NCI-H510A treated with DMSO at 0.1 percent for 48 hours (cell line): ENCODE results near the gene SHLD1.

Experiments
- DNase-seq: peaks from one replicate; lab custom pipeline; 2025; lab: John Stamatoyannopoulos, UW

Gene SHLD1

DNA sequence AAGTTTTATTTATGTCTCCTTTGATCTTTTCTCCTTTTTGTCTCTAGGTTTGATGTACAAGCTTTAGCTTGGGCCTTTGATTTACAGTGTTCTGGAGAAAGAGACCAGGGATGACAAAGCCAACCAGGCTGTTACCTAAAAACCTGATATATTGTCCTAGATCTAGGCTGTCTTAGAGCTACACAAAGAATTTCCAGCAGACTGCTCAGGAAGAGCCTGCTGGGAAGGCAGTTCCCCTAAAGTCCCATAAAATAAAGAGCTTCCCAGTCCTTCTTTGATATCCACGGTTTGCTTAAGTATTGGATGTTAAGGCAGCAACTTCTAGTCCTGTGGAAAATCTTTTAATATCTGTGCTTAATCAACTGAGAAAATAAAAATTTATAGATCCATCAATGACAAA lies 70.5 kb downstream of the SHLD1 start:
- DNase-seq = no peak

DNA sequence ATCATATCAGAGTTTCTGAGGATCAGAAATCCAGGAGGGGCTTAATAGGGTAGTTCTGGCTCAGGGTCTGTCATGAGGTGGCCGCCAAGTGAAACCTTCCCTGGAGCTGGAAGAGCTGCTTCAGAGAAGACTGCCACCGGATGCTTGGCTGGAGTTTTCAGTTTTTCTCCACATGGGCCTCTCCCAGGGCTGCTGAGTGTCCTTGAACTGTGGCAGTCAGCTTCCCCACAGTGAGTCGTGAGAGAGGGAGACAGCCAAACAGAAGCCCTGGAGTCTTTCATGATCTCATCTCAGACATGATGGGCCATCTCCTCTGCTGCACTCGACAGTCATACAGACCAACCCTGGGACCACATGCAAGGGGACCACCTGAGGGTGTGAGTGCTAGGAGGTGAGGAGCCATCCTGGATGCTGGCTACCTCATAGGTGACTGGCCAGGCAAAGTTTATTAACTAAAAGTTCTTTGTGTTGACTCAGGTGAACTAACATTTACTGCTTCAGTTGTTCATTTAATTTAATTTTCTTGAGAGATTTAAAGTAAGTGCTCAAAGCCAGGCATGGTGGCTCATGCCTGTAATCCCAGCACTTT lies 71.5 kb downstream of the SHLD1 start:
- DNase-seq = no peak

DNA sequence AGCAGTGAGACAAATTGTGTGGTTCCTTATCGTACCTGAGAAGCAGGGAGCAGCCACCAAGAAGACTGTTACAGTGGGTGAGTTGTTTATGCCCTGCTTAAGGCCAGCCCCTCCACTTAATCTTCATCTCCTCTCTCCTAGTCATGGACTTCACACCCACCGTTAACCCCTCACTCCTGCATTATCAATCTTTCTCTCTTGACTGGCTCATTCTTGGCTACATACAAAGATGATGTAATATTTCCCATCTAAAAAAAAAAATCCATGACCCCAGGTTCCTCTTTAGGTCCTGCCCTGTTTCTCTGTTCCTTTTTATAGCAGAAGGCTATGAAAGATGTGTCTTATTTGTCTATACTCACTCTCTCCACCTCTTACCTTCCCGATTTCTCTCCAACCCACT lies 72.4 kb downstream of the SHLD1 start:
- no peak for DNase-seq

DNA sequence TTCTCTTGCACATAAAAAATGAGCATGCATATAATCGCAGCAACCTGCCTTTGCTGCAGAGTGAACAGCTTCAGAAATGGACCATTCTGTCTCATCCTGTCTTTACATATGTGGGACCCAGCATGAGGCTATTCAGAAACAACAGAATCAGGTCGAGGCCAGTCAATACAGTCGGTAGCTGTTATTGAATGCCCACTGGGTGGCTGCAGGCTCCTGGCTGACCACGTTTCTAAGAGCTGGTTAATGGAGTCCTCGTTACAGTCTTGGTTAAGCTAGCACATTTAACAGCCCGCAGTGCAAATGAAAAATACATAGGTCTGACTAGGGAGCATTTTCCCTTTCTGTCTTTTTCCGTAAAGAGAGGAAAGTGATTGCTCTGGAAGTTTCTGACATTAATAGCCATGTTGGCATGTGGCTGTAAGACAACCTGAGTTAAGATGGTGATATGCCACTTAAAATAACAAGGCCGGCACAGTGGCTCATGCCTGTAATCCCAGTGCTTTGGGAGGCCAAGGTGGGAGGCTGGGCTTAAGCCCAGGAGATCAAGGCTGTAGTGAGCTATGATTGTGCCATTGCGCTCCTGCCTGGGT lies 75.0 kb downstream of the SHLD1 start:
- DNase-seq = no peak

DNA sequence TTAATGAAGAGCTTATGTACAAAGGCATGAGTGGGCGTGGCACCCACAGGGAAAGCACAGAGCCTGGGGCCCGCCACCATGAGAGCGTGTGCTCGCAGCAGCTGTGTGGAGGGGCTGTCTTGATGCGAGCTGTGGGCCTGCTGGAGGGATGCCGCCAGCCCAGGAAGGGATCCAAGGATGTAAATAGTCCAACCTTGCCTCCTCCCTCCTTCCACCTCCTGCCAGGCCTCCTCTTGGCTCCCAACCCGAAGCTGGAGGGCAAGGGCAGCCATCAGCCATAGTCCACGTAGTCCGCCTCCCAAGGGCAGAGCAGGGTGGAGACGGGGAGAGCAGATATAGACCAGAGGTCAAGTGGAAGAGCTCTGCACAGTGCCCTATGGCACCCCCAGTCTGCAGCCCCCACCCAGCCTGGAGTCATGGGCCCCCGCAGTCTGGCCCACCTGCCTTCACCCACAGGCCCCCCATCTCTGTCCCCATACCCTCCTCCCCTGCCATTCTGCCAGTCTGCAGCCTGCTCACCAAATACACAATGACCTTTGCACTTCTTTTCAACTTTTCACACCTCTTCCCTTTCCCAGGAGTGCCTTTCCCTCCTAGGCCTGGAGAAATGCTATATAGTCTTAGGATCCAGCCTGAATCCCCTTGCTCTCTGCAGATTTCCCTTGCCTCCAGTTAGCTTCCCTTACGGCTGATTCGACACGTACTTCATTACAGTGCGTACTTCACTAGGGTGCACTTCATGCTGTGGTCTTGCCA lies 77.1 kb downstream of the SHLD1 start:
- DNase-seq = no peak

DNA sequence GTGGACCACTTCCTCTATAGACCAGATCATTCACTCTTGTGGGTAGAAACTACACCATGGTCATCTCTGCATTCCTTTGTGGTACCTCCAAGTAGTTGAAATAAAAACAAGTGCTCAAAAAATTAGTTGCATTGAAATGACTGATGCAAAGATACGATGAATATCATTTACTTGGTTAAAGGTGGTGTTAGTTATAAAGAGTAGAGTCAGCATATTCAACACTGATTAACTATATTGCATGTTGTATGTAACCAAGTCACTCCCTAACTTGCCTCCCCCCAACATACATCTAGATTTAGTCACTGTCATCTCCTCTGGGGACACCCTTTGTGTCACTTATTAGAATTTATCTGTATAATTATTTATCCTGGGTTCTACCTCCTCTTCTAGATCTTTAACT lies 77.7 kb downstream of the SHLD1 start:
- DNase-seq = no peak

DNA sequence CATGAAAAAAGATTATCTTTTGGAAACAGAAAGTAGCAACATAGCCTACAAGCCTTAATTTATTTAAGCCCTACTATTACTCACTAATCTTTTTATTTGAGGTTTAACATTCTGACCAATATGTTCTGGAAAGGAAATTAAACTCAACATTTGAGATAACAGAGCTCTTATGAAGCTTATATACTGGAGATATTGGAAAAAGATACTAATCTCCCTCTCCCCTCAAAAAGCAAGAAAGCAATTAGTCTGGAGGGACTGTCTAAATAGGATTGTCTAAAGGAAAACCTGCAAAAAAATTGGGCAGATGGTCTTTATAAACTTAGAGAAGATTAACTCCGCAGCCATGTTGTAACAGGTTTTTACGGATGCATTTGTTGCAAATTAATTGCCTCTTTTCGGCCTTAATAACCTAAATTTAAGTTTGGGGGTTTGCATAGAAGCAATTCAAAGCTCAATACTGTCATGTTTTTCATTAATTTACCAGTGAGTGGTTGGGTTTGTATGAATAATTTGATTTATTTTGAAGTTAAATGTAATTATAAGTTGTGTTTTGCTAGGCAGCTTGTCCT lies 79.1 kb downstream of the SHLD1 start:
- DNase-seq = no peak

DNA sequence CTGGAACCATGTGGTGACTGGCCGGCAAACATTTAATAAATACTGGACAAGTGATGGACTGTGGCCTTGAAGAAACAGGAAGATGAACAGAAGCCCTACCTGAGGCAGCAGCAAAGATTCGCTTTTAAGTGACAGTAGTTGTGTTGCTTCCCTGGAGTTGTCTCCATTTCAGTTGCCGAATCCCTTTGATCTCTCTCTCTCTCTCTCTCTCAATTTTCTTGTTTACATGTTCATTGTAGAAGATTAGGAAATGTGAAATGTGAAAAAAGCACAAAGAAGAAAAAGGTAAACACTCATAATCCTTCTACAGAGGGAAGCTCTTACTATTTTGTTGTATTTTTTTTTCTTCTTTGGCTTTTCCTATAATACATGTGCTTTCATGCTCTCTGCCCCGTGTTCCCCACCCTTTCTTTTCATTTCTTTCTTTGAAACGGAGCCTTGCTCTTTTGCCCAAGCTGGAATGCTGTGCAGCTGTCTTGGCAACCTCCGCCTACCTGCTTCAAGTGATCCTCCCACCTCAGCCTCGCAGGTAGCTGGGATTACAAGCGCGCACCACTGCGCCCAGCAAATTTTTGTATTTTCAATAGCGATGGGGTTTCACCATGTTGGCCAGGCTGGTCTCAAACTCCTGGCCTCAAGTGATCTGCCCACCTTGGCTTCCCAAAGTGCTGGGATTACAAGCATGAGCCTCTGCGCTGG lies 81.5 kb downstream of the SHLD1 start:
- DNase-seq = no peak

DNA sequence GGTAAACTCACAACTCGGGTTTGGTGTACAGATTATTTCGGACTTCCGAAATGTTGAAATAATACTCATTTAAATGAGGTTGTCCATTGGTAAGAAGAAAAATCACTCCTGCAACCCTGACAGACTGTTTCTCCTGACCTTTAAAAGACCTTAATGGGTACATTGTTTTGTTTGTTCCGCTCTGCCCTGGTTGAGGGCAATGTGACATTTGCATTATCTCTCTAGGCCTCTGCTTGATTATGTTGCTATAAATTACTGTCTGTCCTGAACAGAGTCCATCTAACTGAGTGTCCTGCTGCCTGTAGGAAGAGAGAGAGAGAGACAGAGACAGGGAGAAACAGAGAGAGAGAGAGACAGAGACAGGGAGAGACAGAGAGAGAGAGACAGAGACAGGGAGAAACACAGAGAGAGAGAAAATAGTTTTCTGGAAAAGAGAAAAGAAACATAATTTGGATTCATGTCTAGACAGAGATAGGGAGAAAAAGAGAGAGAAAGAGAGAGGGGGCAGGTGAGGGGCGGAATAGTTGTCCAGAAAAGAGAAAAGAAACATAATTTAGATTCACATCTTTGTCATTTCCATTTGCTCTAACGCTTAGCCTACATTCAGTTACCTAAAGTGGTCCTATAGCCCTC lies 83.2 kb downstream of the SHLD1 start:
- DNase-seq = no peak

DNA sequence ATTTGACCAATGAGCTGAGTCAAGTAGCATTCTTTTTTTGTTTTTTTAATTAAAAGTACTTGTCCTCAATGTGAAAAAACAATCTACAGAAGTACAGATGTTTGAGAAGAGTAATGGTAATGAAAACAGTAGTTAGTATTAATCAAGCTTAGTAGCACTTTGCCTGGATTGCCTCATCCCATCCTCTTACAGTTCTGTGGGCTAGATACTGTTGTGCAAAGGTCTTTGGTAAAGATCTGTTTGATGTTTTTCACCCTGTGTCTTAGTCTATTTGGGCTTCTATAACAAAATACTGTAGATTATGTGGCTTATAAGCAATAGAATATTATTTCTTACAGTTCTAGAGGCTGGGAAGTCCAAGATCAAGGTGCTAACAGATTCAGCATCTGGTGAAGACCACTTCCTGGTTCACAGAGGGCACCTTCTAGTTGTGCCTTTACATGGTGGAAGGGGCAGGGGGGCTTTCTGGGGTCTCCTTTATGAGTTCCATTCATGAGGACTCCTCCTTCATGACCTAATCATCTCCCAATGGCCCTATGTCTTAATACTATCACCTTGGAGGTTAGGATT lies 84.3 kb downstream of the SHLD1 start:
- DNase-seq = no peak

DNA sequence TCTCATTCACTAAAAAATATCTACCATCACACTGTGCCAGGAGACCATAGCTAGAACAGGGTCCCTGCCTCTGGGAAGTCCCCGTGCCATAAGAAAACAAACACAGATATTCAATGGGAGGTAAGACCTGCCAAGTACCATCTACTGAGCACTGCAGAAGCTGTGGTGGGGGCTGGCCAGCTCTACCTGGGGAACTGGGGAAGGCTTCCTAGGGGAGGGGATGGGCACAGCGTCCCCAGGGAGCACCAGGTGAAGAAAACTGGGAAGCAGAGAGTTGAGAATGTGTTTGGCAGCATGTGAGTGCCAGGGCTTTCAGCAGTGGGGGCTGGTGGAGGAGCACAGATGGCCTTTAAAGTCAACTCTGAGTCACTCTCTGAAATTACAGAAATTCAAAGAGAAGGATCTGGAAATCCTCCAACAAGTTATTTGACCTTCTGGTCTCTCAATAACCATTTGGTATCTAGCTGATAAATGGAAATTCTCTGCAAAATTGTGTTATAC lies 85.2 kb downstream of the SHLD1 start:
- DNase-seq = no peak

DNA sequence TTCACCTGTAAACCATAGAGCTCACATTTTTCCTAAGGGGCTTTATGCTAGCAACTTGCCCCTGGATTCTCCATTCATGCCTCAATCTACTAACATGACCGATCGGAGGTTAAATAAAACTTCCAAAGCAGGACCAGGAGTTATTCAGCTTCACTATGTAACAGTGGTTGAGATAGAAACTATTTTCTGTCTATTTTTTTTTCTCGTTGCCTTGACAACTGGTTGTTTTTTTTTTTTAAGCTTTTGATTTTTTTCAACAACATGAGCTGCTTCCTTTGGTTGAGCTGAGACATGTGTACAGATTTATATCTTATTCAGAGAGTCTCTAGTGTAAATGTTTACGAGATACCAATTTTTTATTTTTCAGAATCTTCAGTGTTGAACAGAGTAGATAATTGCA lies 85.7 kb downstream of the SHLD1 start:
- no peak for DNase-seq

DNA sequence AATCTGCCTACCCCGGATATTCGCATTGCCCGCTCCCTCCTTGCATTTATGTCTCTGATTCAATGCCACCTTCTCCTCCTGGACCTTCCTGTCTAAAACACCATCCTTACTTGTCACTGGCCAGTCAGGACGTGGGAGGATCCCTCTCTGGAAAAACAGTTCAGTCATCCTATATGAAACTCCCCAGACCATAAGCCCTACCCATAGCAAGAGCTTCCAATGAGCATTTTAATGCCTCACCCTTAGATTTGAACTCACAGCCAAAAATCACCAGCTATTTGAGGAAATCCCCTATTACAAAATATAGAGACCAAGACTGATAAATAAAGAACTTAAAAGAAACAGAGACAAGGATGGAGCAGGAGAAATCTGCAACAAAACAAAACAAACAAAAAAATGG lies 86.4 kb downstream of the SHLD1 start:
- no peak for DNase-seq

DNA sequence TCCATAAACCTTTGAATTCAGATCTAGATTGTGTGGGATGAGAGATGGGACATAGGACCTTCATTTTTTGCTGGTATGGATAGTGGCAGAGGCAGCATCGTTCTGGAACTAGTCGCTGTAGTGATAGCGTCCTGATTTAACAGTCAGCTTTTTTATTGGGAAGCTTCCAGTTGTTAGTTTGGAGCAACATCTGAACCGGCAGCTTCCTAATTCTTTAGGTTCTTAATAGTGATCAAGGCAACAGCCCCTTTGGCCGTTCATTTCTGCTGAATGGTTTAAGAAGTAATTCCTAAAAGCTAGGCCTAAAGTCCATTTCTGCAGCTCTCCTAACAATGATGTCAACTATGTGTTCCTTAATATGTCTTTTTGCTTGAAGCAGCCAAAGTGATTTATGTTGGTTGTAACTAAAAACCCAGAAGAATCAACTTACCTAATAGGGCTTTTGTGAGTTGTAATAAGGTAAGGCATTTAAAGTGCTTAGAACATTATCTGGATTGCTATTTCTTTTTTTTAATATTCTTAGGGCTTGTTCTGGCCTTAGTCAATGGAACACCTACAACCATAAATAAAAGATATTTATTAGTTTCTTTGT lies 90.3 kb downstream of the SHLD1 start:
- DNase-seq = no peak

DNA sequence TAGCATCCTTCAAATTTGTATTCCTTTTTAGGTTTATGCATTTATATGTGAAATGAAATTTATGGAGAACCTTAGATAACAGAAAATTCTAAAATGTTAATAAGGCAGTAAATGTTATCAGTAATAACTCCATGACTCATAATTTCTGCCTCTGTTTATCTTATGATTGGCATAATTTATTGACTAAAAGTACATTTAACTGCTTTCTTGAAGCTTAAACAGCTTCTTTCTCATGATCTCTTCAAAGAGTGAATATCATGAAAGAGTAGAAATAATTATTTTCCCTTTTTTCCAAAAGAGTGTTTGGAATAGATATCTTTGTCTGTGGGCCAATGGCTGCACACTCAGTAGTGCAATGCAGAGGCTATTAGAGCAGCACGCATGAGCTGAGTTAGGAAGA lies 91.3 kb downstream of the SHLD1 start:
- DNase-seq = no peak

DNA sequence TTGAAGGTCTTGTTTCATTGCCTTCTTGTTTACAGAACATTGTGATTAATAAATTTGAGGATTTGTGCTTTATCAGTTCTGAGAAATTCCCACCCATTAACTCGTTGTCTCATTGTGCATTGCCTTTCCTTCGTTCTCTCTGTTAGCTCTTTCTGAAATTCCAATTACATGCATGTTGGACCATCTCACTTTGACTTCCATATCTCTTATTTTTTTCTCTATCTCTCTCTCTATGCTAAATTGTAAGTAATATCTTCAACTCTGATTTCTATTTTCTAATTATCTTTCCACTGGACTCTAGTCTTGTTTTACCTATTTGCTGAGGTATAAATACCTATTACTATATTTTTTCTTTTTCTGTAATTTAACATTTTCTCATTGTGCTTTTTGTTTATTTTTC lies 92.3 kb downstream of the SHLD1 start:
- DNase-seq = no peak

DNA sequence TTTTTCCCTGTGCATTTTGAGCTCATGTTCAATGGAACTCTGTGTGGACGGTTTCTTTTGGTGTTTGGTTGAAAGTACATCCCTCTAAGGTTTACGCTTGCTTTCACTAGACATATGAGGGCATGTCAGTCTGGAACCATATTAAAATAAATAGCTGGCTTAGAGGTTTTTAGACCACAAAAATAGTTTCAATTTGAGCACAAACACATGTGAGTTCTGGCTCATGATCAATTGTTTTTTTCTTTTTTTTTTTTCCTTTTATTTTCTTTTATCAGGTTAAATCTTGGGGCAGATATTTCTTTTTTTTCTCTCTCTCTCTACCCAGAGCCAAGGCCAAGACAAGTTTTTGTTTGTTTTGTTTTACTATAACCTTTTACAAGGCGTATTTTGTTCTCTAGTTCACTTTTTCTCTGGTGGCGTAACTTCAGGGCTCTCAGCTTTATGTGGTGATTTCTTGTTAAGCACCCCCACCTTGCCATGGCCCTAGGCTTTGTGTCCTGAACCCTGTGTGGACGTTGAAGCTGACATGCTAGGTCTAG lies 92.9 kb downstream of the SHLD1 start:
- DNase-seq = no peak

DNA sequence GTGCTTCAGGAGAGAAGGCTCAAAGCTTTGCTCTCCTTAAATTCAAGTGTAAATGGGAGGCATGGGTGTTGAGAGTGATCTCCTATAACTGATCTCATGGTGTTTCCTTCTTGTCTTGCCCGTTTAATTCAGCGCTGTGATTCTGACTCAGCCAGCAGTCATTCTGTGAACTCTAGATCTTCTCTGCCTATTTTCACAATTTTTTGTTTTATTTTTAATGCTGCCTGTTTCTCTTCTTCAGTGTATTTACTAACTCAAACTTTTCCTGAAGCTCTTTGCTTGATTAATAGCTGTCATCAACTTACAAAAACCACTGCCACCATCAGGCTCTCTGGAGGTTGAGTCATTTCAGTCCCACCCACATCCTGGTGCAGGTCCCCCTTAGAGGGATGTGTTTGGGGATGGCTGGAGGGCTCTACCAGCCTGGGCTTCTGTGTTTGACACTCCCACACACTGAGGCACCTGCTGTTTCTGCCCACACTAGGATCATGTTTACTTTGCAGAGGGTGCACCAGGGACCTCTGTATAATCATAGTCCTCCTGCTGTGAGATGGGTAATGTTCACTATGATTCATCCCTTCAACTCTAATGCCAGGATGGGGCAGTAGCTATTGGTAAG lies 94.0 kb downstream of the SHLD1 start:
- DNase-seq = peak; percentile 91

DNA sequence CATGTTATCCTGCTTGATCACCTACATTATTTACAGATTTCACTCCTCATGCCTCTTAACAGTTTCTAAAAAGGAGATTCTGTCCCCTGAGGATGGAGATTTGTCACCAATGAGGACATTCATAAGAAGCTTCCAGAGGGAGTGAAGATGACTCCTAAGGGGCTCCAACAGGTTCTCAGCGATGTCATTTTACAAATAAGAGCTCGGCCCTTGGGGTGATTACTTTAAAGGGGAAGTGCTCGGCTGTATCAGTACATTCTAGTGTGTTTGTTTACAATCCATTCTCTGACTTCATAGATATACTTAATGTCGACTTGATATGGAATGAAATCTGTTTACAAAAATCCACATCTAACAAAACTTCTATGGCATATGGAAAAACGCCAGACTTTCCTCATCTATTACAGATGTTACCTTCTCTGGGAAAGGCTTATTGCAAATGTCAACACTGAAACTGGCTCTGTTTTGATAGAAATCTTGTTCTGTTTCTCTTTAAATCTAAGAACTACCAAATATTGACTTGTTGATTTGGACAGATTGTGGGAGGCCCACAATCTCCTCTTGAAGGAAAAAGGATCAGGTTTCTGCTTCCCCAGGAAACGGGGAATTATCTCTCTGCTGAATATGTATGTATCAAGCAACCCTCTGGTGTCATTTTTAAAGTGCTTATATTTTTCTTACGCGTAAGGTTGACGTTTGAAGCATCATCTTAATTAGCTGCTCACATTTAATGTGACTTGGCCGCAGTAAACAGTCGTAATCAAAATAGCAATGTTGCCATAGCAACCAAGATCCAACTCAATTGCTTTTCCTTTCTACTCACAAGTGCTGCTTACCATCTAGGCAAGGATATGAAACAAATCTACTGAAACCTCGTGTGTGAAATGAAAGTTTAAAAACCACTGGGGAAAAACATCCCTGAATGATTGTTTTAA lies 95.7 kb downstream of the SHLD1 start:
- peak; percentile 66 for DNase-seq
